ENCODE data around the gene TCAP. TPM values are rescaled to one million over a fixed set of nuclear protein-coding genes. Genes with fewer than 3 reads are reported as not detected.

Gene TCAP
- total and polyA plus RNA-seq, 2 donors (not counting 1 experiment from before 2014, with no cell fraction given), result 0.05 to 0.17 TPM

DNA sequence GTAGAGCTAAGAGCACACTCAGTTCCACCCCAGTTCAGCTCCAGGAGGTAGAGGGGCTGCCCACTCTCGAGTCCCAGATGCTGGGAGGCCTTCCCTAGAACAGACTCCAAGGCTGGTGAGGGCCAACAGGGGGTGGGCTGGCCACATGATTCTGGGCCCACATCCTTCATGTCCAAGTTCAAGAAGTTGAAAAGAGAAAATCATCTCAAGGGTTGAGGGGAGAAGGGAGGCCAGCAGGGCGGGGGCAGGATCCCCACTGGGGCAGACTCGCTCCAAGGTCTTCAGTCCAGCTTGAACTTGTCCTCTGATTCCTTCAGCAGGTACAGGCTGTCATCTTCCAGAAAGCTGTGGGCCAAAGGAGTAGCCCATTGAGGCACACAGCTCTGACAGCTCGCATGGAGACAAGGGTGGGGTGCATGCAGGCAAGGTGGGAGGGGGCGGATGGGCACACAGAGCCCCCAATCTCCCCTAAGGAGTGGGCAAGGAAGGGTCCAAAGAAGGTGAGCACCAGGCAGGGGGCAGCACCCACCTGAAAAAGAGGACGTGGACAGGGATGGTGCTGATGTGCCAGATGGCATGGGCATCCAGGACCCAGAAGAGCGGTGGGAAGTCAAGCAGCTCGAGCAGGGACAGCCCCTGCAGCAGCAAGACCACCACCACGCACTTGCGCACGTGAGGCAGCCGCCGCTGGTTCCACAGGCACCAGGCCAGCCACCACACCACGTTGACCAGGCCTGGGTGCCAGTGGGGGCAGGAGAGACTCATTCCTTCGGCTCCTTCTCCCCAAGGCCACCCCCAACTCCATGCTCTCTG is 7.6 kb downstream of the TCAP start:
- Histone ChIP-seq H3K9me3 (ENCODE audit: control insufficient read depth, insufficient read depth, low read depth, low read length) (no peaks in the 10 kb centered on the region), H3K27me3 (ENCODE audit: control insufficient read depth, insufficient read depth, low read length) (peaks cover 23% of the 10 kb centered on the region), H3K27ac (ENCODE audit: insufficient read depth, low read length) (no peak overlapping the region), H3K4me2 (ENCODE audit: extremely low read depth, insufficient read depth, low read length) (no peak overlapping the region), H3K79me2 (ENCODE audit: control insufficient read depth, insufficient read depth, low read length) (no peaks in the 10 kb centered on the region), H3K4me1 (ENCODE audit: control insufficient read depth, extremely low read depth, insufficient read depth, low read length) (peaks cover 2% of the 10 kb centered on the region), H3K9ac (ENCODE audit: insufficient read depth, low read length) (no peak overlapping the region), H3K4me3 (replicated peaks in 1 of 4; ENCODE audit: control extremely low read depth in 1 of 4, insufficient read depth in 1 of 4, low read depth in 3 of 4, low read length in 4 of 4) (no peak overlapping the region), H4K20me1 (ENCODE audit: control insufficient read depth, extremely low read depth, insufficient read depth, low read length) (no peaks in the 10 kb centered on the region), H2AFZ (ENCODE audit: low read length) (no peak overlapping the region), H3K36me3 (ENCODE audit: control insufficient read depth, insufficient read depth, low read length) (no peaks in the 10 kb centered on the region)
- no peak for DNase-seq (ENCODE audit: low read depth in 2 of 2)
- TF ChIP-seq CTCF (conservative IDR thresholded peaks at IDR 0.05 in 1 of 2, IDR thresholded peaks at IDR 0.05 in 1 of 2; ENCODE audit: low read depth in 1 of 2, low read length in 2 of 2) (no peak), EZH2 (IDR thresholded peaks at IDR 0.05; ENCODE audit: low read length, missing control alignments) (no peak)

- Histone ChIP-seq H3K36me3 (ENCODE audit: control insufficient read depth, insufficient read depth, low read length) (no peaks in the 10 kb centered on the region), H3K27me3 (ENCODE audit: control insufficient read depth, insufficient read depth, low read length) (peaks cover 23% of the 10 kb centered on the region), H3K9ac (ENCODE audit: insufficient read depth, low read length) (no peak overlapping the region), H3K79me2 (ENCODE audit: control insufficient read depth, insufficient read depth, low read length) (no peaks in the 10 kb centered on the region), H3K4me3 (replicated peaks in 1 of 4; ENCODE audit: control extremely low read depth in 1 of 4, insufficient read depth in 1 of 4, low read depth in 3 of 4, low read length in 4 of 4) (no peak overlapping the region), H3K4me2 (ENCODE audit: extremely low read depth, insufficient read depth, low read length) (no peak overlapping the region), H3K4me1 (ENCODE audit: control insufficient read depth, extremely low read depth, insufficient read depth, low read length) (no peaks in the 10 kb centered on the region), H4K20me1 (ENCODE audit: control insufficient read depth, extremely low read depth, insufficient read depth, low read length) (no peaks in the 10 kb centered on the region), H3K27ac (ENCODE audit: insufficient read depth, low read length) (no peak overlapping the region), H2AFZ (ENCODE audit: low read length) (no peak overlapping the region), H3K9me3 (ENCODE audit: control insufficient read depth, insufficient read depth, low read depth, low read length) (no peaks in the 10 kb centered on the region)
- DNase-seq (ENCODE audit: low read depth in 2 of 2), result no peak
- TF ChIP-seq CTCF (conservative IDR thresholded peaks at IDR 0.05 in 1 of 2, IDR thresholded peaks at IDR 0.05 in 1 of 2; ENCODE audit: low read depth in 1 of 2, low read length in 2 of 2) (no peak), EZH2 (IDR thresholded peaks at IDR 0.05; ENCODE audit: low read length, missing control alignments) (no peak)
These were observed 8.4 kb downstream of the TCAP start for GRCh38 chr17:39673335-39674081.

- Histone ChIP-seq H3K4me3 (replicated peaks in 1 of 4; ENCODE audit: control extremely low read depth in 1 of 4, insufficient read depth in 1 of 4, low read depth in 3 of 4, low read length in 4 of 4) (no peak overlapping the region), H3K79me2 (ENCODE audit: control insufficient read depth, insufficient read depth, low read length) (no peaks in the 10 kb centered on the region), H3K9ac (ENCODE audit: insufficient read depth, low read length) (no peak overlapping the region), H3K27ac (ENCODE audit: insufficient read depth, low read length) (no peak overlapping the region), H3K27me3 (ENCODE audit: control insufficient read depth, insufficient read depth, low read length) (peaks cover 20% of the 10 kb centered on the region), H3K4me2 (ENCODE audit: extremely low read depth, insufficient read depth, low read length) (no peak overlapping the region), H3K4me1 (ENCODE audit: control insufficient read depth, extremely low read depth, insufficient read depth, low read length) (no peaks in the 10 kb centered on the region), H3K9me3 (ENCODE audit: control insufficient read depth, insufficient read depth, low read depth, low read length) (no peaks in the 10 kb centered on the region), H3K36me3 (ENCODE audit: control insufficient read depth, insufficient read depth, low read length) (no peaks in the 10 kb centered on the region), H2AFZ (ENCODE audit: low read length) (no peak overlapping the region), H4K20me1 (ENCODE audit: control insufficient read depth, extremely low read depth, insufficient read depth, low read length) (no peaks in the 10 kb centered on the region)
- TF ChIP-seq CTCF (conservative IDR thresholded peaks at IDR 0.05 in 1 of 2, IDR thresholded peaks at IDR 0.05 in 1 of 2; ENCODE audit: low read depth in 1 of 2, low read length in 2 of 2) (no peak), EZH2 (IDR thresholded peaks at IDR 0.05; ENCODE audit: low read length, missing control alignments) (no peak)
- no peak for DNase-seq (ENCODE audit: low read depth in 2 of 2)
These were observed 9.0 kb downstream of the TCAP start for GRCh38 chr17:39674179-39674578.

Measured in fibroblast of lung (primary cell).